GM12864 (cell line): ENCODE data around the gene ZSCAN4.

ENCODE experiments used
- DNase-seq: peaks from one replicate; pipeline ENCODE4 v3.0.0-alpha.2; 2011; ENCODE audit warnings: low read depth
- H3K4me3 ChIP-seq: 2 replicates; pipeline ENCODE4 v1.5.1; 2011; ENCODE audit warnings: mild to moderate bottlenecking, low read depth, low read length, control low read depth
- TF ChIP-seq, protein P1 (sequence below): IDR thresholded peaks from 2 replicates; pipeline ENCODE4 v1.5.1; 2011; ENCODE audit warnings: low read depth, mild to moderate bottlenecking, moderate library complexity, low read length, control low read depth, inconsistent platforms; ENCODE audit errors: missing control alignments

The ZSCAN4 gene

DNA sequence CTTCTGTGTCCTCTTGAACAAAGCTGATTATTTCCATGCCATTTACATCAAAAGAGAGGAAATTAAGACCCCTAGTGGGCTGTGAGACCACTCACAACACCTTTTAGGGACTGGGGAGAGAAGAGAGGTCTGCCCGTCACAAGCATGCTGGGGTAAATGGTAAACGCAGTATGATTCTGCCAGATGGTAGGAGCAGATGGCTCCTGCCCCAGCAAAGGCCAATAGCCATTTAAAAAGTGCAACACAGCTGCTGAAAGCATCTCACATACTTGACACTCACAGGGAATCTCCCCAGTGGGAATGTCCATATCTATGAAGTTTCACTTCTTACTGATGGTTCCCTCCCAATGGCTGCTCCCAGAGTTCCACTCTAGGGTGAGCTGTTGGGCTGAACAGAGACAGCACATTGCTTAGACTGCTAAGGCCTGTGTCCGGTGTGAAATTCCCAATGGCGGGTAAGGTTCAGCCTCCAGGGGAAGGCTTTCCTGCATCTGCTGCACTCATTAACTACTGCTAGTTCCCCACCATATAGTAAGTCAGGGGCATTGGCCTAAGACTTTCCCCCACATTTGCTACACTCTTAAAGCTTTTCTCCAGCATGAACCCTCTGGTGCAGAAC, 51.3 kb downstream of the ZSCAN4 start:
- TF ChIP-seq, protein P1, sequence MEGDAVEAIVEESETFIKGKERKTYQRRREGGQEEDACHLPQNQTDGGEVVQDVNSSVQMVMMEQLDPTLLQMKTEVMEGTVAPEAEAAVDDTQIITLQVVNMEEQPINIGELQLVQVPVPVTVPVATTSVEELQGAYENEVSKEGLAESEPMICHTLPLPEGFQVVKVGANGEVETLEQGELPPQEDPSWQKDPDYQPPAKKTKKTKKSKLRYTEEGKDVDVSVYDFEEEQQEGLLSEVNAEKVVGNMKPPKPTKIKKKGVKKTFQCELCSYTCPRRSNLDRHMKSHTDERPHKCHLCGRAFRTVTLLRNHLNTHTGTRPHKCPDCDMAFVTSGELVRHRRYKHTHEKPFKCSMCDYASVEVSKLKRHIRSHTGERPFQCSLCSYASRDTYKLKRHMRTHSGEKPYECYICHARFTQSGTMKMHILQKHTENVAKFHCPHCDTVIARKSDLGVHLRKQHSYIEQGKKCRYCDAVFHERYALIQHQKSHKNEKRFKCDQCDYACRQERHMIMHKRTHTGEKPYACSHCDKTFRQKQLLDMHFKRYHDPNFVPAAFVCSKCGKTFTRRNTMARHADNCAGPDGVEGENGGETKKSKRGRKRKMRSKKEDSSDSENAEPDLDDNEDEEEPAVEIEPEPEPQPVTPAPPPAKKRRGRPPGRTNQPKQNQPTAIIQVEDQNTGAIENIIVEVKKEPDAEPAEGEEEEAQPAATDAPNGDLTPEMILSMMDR: no peak
- no peak for DNase-seq
- H3K4me3 ChIP-seq: no peak overlapping the region

DNA sequence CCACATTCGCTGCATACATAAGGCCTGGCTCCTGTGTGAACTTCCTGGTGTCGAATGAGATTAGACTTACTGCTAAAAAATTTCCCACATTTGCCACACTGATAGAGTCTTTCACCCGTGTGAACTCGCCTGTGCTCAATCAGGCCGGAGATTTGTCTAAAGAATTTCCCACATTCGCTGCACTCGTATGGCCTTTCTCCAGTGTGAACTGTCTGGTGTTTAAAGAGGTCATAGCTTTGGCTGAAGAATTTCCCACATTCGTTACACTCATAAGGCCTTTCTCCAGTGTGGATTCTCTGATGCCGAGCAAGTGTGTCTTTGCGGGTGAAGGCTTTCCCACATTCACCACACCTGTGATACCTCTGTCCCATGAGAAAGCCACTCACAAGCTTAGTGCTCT, 52.1 kb downstream of the ZSCAN4 start:
- TF ChIP-seq, protein P1: no peak
- H3K4me3 ChIP-seq: no peak overlapping the region
- no peak for DNase-seq
